Sigmoid colon (tissue), 4 donors: ENCODE measurements around the gene PAX5.

Experiments
- CTCF ChIP-seq, 4 experiments: fragments of 450-650 bp in 3 of 4; fragments of 200-600 bp in 1 of 4; IDR thresholded peaks; one replicate each; pipeline ENCODE4 v1.5.1; 2016 to 2019; ENCODE audit warnings: antibody characterized with exemption in 4 of 4, mild to moderate bottlenecking in 3 of 4, moderate library complexity in 2 of 4
- POLR2A ChIP-seq, 2 donors: fragments of 450-650 bp; IDR thresholded peaks; one replicate each; pipeline ENCODE4 v1.6.1; 2016; ENCODE audit warnings: antibody characterized with exemption in 2 of 2, mild to moderate bottlenecking in 2 of 2, moderate library complexity in 2 of 2
- POLR2AphosphoS5 ChIP-seq, 4 donors: sonication (generic); formaldehyde crosslinking; IDR thresholded peaks; one replicate each; pipeline ENCODE4 v1.6.1; 2017; ENCODE audit warnings: antibody characterized with exemption in 4 of 4

- no peak for TF ChIP-seq CTCF (IDR thresholded peaks at IDR 0.05)
- no peak for TF ChIP-seq POLR2A (IDR thresholded peaks at IDR 0.05)
- TF ChIP-seq POLR2AphosphoS5 (IDR thresholded peaks at IDR 0.05), result no peak
These were observed 70.7 kb downstream of the PAX5 start for GRCh38 chr9:36963346-36963745.
